ENCODE measurements around the gene RNF168.
"Not testable (repeated sequence)": the region's sequence is repeated elsewhere in the genome, so short reads cannot be mapped to it uniquely, and the experiment has no call there.

Gene RNF168

GRCh38 chr3:196503196-196504076 lies at the start of gene RNF168:
RNF168 (minus strand) TSS chr3:196503768; CDS start chr3:196503173, 595 bp downstream.
- TF ChIP-seq CTCF (conservative IDR thresholded peaks at IDR 0.05) (no peak), ZFX (IDR thresholded peaks at IDR 0.05) (no peak)
- H3K27ac ChIP-seq: peak within 1 kb of the TSS; percentile 93

DNA sequence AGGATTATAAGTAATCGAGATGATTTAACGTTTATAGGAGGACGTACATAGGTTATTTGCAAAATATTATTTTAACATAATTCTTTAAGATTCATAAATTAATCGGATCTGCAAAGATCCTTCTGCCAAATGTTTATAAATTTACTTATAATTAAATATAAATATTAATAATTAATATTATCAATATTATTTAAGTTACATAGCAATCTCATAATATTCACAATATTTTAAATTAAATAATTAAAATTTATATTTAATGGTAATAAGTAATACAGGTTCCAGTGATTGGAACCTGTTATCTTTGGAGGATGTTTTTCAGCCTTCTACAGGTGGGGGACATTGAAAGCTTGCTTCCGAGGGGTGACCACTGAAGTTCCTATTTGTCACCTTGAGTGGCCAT lies 48.7 kb upstream of the RNF168 start:
- TF ChIP-seq CTCF (conservative IDR thresholded peaks at IDR 0.05) (no peak), ZFX (IDR thresholded peaks at IDR 0.05) (no peak)
- H3K27ac ChIP-seq: no peak overlapping the region

- H3K27ac ChIP-seq: not testable (repeated sequence)
Measured at GRCh38 chr3:196550172-196550571, 46.6 kb upstream of the RNF168 start.

DNA sequence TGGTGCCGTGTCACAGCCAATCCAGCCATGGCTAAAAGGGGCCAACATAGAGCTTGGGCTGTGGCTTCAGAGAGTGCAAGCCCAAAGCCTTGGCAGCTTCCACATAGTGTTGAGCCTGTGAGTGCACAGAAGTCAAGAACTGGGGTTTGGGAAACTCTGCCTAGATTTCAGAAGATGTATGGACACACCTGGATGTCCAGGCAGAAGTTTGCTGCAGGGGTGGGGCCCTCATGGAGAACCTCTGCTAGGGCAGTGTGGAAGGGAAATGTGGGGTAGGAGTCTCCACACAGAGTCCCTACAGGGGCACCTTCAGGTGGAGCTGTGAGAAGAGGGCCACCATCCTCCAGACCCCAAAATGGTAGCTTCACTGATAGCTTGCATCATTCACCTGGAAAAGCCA lies 45.7 kb upstream of the RNF168 start:
- not testable (repeated sequence) for H3K27ac ChIP-seq

DNA sequence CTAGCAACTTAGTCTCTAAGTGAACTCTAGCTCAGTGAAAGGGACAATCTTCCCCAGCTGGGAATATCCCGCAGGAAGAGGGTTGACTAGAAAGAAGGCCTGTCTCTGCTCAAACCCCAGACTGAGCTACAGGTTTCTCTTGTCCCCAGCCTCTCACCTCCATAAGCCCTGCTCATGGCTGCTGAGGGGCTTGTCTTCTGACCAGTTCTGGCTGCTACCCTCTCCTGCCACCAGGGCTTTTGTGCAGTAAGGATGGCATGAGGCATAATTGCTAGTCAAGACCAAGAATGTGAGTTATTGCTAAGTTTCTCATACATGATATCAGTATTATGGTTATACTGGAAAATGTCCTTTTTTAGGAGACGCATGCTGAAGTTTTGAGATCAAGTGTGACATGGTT lies 43.5 kb upstream of the RNF168 start:
- no peak overlapping the region for H3K27ac ChIP-seq
- no peak for TF ChIP-seq ZFX (IDR thresholded peaks at IDR 0.05)
- no peak for TF ChIP-seq CTCF (conservative IDR thresholded peaks at IDR 0.05)

GRCh38 chr3:196546537-196546936 lies 43.0 kb upstream of the RNF168 start:
- TF ChIP-seq CTCF (conservative IDR thresholded peaks at IDR 0.05) (no peak), ZFX (IDR thresholded peaks at IDR 0.05) (no peak)
- H3K27ac ChIP-seq: no peak overlapping the region

DNA sequence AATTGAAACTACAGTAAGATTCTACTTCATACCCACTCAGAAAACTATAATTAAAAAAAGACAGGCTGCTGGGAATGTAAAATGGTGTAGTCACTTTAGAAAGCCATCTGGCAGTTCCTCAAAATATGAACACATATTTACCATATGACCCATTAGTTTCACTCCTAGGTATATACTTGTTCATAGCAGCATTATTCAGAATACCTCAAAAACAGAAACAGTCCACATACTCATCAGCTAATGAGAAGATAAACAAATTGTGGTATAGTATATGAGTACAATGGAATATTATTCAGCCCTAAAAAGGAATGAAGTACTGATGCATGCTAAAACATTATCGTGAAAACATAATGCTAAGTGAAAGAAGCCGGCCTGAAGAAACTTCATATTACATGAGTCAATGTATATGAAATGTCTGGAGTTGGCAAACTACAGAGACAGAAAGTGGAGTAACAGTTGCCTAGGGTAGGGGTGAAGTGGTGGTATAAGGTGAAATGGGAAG lies 41.0 kb upstream of the RNF168 start:
- H3K27ac ChIP-seq: no peak overlapping the region
- TF ChIP-seq ZFX (IDR thresholded peaks at IDR 0.05) (no peak), CTCF (conservative IDR thresholded peaks at IDR 0.05) (no peak)

- TF ChIP-seq ZFX (IDR thresholded peaks at IDR 0.05) (no peak), CTCF (conservative IDR thresholded peaks at IDR 0.05) (no peak)
Measured at GRCh38 chr3:196541684-196542445, 38.3 kb upstream of the RNF168 start.

More at GRCh38 chr3:196541684-196542445, 38.3 kb upstream of the RNF168 start:
- no peak overlapping the region for H3K27ac ChIP-seq

Measured in C4-2B (cell line).